MCF 10A (cell line): ENCODE data around the gene RNF138. TPM values are rescaled to one million over a fixed set of nuclear protein-coding genes. Genes with fewer than 3 reads are reported as not detected.
A peak's percentile ranks its signal among the peaks of the same experiment; 100 is the strongest.

Source experiments
- BruUV-seq: library from RNA; stranded (reverse); fragments of 400-500 nt; replicated peaks from 2 replicates; lab custom pipeline; 2021; lab: Mats Ljungman, UMichigan
- CTCF ChIA-PET: fragments of 300-600 bp; sonication (Branson Sonifier 250); formaldehyde crosslinking; extraction: SDS; loops from one replicate; lab custom pipeline; 2021; ENCODE audit warnings: antibody characterized with exemption, inconsistent platforms; lab: Yijun Ruan, JAX
- POLR2A ChIA-PET: fragments of 300-600, 350-650 bp; sonication (Branson Sonifier 250); formaldehyde crosslinking; extraction: SDS; loops from one replicate; lab custom pipeline; 2020; ENCODE audit warnings: antibody characterized with exemption, inconsistent platforms; lab: Yijun Ruan, JAX
- DNase-seq: peaks from one replicate; pipeline ENCODE4 v3.0.0-alpha.2; 2018; ENCODE audit not compliant: unreplicated experiment
- H3K27ac Mint-ChIP-seq: one replicate; pipeline ENCODE4 v1.8.0; 2022; ENCODE audit warnings: mild to moderate bottlenecking, low read depth, mixed read lengths; ENCODE audit not compliant: unreplicated experiment
- H3K27me3 Mint-ChIP-seq: one replicate; pipeline ENCODE4 v1.8.0; 2022; ENCODE audit warnings: mixed read lengths; ENCODE audit not compliant: insufficient read depth, unreplicated experiment
- H3K36me3 Mint-ChIP-seq: one replicate; pipeline ENCODE4 v1.8.0; 2022; ENCODE audit warnings: mild to moderate bottlenecking, moderate library complexity, mixed read lengths; ENCODE audit not compliant: insufficient read depth, unreplicated experiment
- H3K4me1 Mint-ChIP-seq: one replicate; pipeline ENCODE4 v1.8.0; 2022; ENCODE audit warnings: mixed read lengths; ENCODE audit not compliant: insufficient read depth, unreplicated experiment
- H3K4me3 Mint-ChIP-seq: one replicate; pipeline ENCODE4 v1.8.0; 2022; ENCODE audit warnings: mild to moderate bottlenecking, moderate library complexity, mixed read lengths; ENCODE audit not compliant: unreplicated experiment
- H3K9me3 Mint-ChIP-seq: one replicate; pipeline ENCODE4 v1.8.0; 2022; ENCODE audit warnings: mixed read lengths; ENCODE audit not compliant: unreplicated experiment
- intact Hi-C: fragments of 100-400 bp; cut with micrococcal nuclease; formaldehyde crosslinking; loops from 2 replicates; pipeline ENCODE4 v1.14.1; 2022
- total RNA-seq: library from RNA; stranded (reverse); gene quantifications from 2 replicates; pipeline ENCODE4 v1.2.3, GENCODE V29; 2022
- TF ChIP-seq, protein P1 (sequence below): fragments of 200-600 bp; IDR thresholded peaks from one replicate; pipeline ENCODE4 v1.8.0; 2022; ENCODE audit warnings: antibody characterized with exemption, mild to moderate bottlenecking; ENCODE audit not compliant: unreplicated experiment

RNF138 gene
- total RNA-seq, 1 experiment from 2014 or later, result 64.5 TPM

DNA sequence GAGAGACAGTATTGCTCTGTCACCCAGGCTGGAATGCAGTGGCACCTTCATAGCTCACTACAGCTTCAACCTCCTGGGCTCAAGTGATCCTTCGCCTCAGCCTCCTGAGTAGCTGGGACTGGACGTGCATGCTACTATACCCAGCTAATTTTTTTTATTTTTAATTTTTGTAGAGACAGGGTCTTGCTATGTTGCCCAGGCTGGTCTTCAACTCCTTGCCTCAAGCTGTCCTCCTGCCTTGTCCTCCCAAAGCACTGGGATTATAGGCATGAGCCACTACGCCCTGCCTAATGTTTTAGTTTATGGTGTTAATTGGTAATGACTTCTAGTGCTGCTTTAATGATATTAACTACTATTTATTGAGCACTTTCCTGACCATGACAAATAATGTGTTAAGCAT is 18.3 kb downstream of the RNF138 start:
- Mint-ChIP-seq H3K27me3 (no peaks in the 10 kb centered on the region), H3K9me3 (no peaks in the 10 kb centered on the region), H3K36me3 (peaks cover 19% of the 10 kb centered on the region), H3K4me1 (no peaks in the 10 kb centered on the region), H3K4me3 (no peak overlapping the region), H3K27ac (peak overlapping the region; percentile 31)
- POLR2A ChIA-PET, result no interaction called here
- DNase-seq, result no peak
- intact Hi-C loops, result no loop called here
- TF ChIP-seq, protein P1, sequence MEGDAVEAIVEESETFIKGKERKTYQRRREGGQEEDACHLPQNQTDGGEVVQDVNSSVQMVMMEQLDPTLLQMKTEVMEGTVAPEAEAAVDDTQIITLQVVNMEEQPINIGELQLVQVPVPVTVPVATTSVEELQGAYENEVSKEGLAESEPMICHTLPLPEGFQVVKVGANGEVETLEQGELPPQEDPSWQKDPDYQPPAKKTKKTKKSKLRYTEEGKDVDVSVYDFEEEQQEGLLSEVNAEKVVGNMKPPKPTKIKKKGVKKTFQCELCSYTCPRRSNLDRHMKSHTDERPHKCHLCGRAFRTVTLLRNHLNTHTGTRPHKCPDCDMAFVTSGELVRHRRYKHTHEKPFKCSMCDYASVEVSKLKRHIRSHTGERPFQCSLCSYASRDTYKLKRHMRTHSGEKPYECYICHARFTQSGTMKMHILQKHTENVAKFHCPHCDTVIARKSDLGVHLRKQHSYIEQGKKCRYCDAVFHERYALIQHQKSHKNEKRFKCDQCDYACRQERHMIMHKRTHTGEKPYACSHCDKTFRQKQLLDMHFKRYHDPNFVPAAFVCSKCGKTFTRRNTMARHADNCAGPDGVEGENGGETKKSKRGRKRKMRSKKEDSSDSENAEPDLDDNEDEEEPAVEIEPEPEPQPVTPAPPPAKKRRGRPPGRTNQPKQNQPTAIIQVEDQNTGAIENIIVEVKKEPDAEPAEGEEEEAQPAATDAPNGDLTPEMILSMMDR, result no peak
- CTCF ChIA-PET, result no interaction called here
- BruUV-seq, result no TSS peak

GRCh38 chr18:32111706-32112105 is 20.0 kb downstream of the RNF138 start:
- no peaks in the 10 kb centered on the region for H3K27me3 Mint-ChIP-seq
- H3K27ac Mint-ChIP-seq, result no peak overlapping the region
- DNase-seq, result no peak
- BruUV-seq, result no TSS peak
- TF ChIP-seq, protein P1, result no peak
- no peak overlapping the region for H3K4me3 Mint-ChIP-seq
- peaks cover 6% of the 10 kb centered on the region for H3K4me1 Mint-ChIP-seq
- intact Hi-C loops, result no loop called here
- ChIA-PET CTCF (interaction anchor here (0.6 kb wide), 1 partner anchor 253 kb away, joined by 3 read pairs; no protein-coding TSS in a partner anchor), POLR2A (interaction anchor here (2.7 kb wide), 1 partner anchor 19 kb away, joined by 12 read pairs; the partner anchor contains the start of gene RNF138)
- peaks cover 36% of the 10 kb centered on the region for H3K36me3 Mint-ChIP-seq
- H3K9me3 Mint-ChIP-seq, result peaks cover 8% of the 10 kb centered on the region

GRCh38 chr18:32112826-32113225 is 21.2 kb downstream of the RNF138 start:
- H3K4me3 Mint-ChIP-seq, result no peak overlapping the region
- TF ChIP-seq, protein P1, result no peak
- peaks cover 8% of the 10 kb centered on the region for H3K9me3 Mint-ChIP-seq
- H3K27ac Mint-ChIP-seq, result no peak overlapping the region
- intact Hi-C loops, result no loop called here
- POLR2A ChIA-PET, result interaction anchor here (2.7 kb wide), 1 partner anchor 20 kb away, joined by 12 read pairs; the partner anchor contains the start of gene RNF138
- no peaks in the 10 kb centered on the region for H3K27me3 Mint-ChIP-seq
- H3K36me3 Mint-ChIP-seq, result peaks cover 41% of the 10 kb centered on the region
- DNase-seq, result no peak
- CTCF ChIA-PET, result no interaction called here
- H3K4me1 Mint-ChIP-seq, result peaks cover 6% of the 10 kb centered on the region
- no TSS peak for BruUV-seq

- BruUV-seq, result TSS peak; percentile 17
- DNase-seq, result no peak
- TF ChIP-seq, protein P1, result no peak
- ChIA-PET POLR2A (interaction anchor here (0.6 to 0.7 kb wide), 3 partner anchors 17 to 268 kb away, joined by 3 read pairs; partner anchors contain the start of gene RNF138), CTCF (interaction anchor here (0.5 to 1.0 kb wide), 5 partner anchors 12 to 487 kb away, joined by 3 to 5 read pairs (median 3); no protein-coding TSS in a partner anchor)
- Mint-ChIP-seq H3K27me3 (no peaks in the 10 kb centered on the region), H3K9me3 (peaks cover 8% of the 10 kb centered on the region), H3K4me1 (peaks cover 6% of the 10 kb centered on the region), H3K4me3 (no peak overlapping the region), H3K27ac (no peak overlapping the region), H3K36me3 (peaks cover 53% of the 10 kb centered on the region)
- intact Hi-C loops, result no loop called here
Observed at GRCh38 chr18:32114293-32114942, 22.7 kb downstream of the RNF138 start.
